Naive thymus-derived CD4-positive, alpha-beta T cell (primary cell): ENCODE measurements around the gene ZNF14. TPM values are rescaled to one million over a fixed set of nuclear protein-coding genes. Genes with fewer than 3 reads are reported as not detected.
"Not testable (repeated sequence)": the region's sequence is repeated elsewhere in the genome, so short reads cannot be mapped to it uniquely, and the experiment has no call there.

Experiments used
- ATAC-seq: fragments of 150-1000 bp; cut with Tn5 transposase; 2 replicates; pipeline ENCODE4 v1.10.0; 2021; ENCODE audit warnings: mild to moderate bottlenecking, moderate library complexity
- CTCF ChIA-PET: fragments of 350-600 bp; sonication (Branson Sonifier 250); formaldehyde crosslinking; loops from one replicate; lab custom pipeline; 2021; ENCODE audit warnings: antibody characterized with exemption; lab: Charles Lee
- POLR2A ChIA-PET: fragments of 350-600 bp; sonication (Branson Sonifier 250); formaldehyde crosslinking; loops from one replicate; lab custom pipeline; 2021; ENCODE audit warnings: antibody characterized with exemption, inconsistent platforms; lab: Charles Lee
- DNase-seq, 9 donors: peaks; one replicate each; pipeline versions ENCODE4 v3.0.0 to v3.0.0-alpha.2; 2020 to 2022; ENCODE audit warnings: mixed read lengths in 1 of 9
- H3K27ac ChIP-seq: one replicate; pipeline ENCODE4 v1.7.0; 2013; ENCODE audit warnings: mild to moderate bottlenecking, low read depth, low read length, moderate library complexity
- H3K27me3 ChIP-seq, 2 donors: one replicate each; pipeline ENCODE4 v1.7.0; 2013; ENCODE audit warnings: low read length in 2 of 2, mild to moderate bottlenecking in 2 of 2, moderate library complexity in 2 of 2; ENCODE audit not compliant: control insufficient read depth in 2 of 2, insufficient read depth in 2 of 2
- H3K36me3 ChIP-seq, 3 experiments: 1 replicate in 2 of 3; 2 replicates in 1 of 3; pipeline ENCODE4 v1.7.0; 2013; ENCODE audit warnings: low read length in 3 of 3, mild to moderate bottlenecking in 3 of 3, moderate library complexity in 1 of 3; ENCODE audit not compliant: insufficient read depth in 3 of 3, control insufficient read depth in 2 of 3
- H3K4me1 ChIP-seq, 2 donors: one replicate each; pipeline ENCODE4 v1.7.0; 2013; ENCODE audit warnings: low read length in 2 of 2, mild to moderate bottlenecking in 2 of 2, moderate library complexity in 1 of 2; ENCODE audit not compliant: control insufficient read depth in 2 of 2, insufficient read depth in 2 of 2
- H3K4me3 ChIP-seq: 2 replicates; pipeline ENCODE4 v1.7.0; 2013; ENCODE audit warnings: mild to moderate bottlenecking, low read length
- H3K9me3 ChIP-seq, 3 experiments: 1 replicate in 2 of 3; 2 replicates in 1 of 3; pipeline ENCODE4 v1.7.0; 2013; ENCODE audit warnings: low read length in 3 of 3; ENCODE audit not compliant: control insufficient read depth in 2 of 3
- H3K27ac Mint-ChIP-seq, 9 donors: one replicate each; pipeline ENCODE4 v1.8.0; 2020 to 2022; ENCODE audit warnings: mixed read lengths in 9 of 9, mild to moderate bottlenecking in 8 of 9, moderate library complexity in 5 of 9, inconsistent platforms in 2 of 9
- H3K27me3 Mint-ChIP-seq, 5 donors: one replicate each; pipeline ENCODE4 v1.8.0; 2021 to 2022; ENCODE audit warnings: mixed read lengths in 5 of 5, mild to moderate bottlenecking in 1 of 5
- H3K36me3 Mint-ChIP-seq, 5 donors: one replicate each; pipeline ENCODE4 v1.8.0; 2020 to 2022; ENCODE audit warnings: mixed read lengths in 5 of 5, mild to moderate bottlenecking in 3 of 5, inconsistent platforms in 1 of 5
- H3K4me1 Mint-ChIP-seq, 7 donors: one replicate each; pipeline ENCODE4 v1.8.0; 2020 to 2022; ENCODE audit warnings: mixed read lengths in 7 of 7, mild to moderate bottlenecking in 3 of 7, inconsistent platforms in 1 of 7
- H3K4me3 Mint-ChIP-seq, 10 donors: one replicate each; pipeline ENCODE4 v1.8.0; 2020 to 2022; ENCODE audit warnings: mild to moderate bottlenecking in 10 of 10, mixed read lengths in 10 of 10, moderate library complexity in 6 of 10, inconsistent platforms in 2 of 10
- H3K9me3 Mint-ChIP-seq, 11 donors: one replicate each; pipeline ENCODE4 v1.8.0; 2020 to 2022; ENCODE audit warnings: mixed read lengths in 11 of 11, mild to moderate bottlenecking in 4 of 11, inconsistent platforms in 1 of 11, moderate library complexity in 1 of 11
- intact Hi-C, 2 donors: fragments of 100-400 bp; cut with micrococcal nuclease; formaldehyde crosslinking; loops; one replicate each; pipeline ENCODE4 v1.15.1; 2023
- polyA plus RNA-seq, 2 donors: library from polyadenylated mRNA; unstranded; fragments of 300-500 nt; fragmentation: Illumina TruSeq; gene quantifications; one replicate each; pipeline ENCODE4 v1.2.3, GENCODE V29; 2021
- total RNA-seq, 6 experiments: library from RNA in 5 of 6; stranded (reverse) in 5 of 6; gene quantifications; 1 replicate in 5 of 6; 2 replicates in 1 of 6; pipeline ENCODE4 v1.2.3 and lab custom pipeline; 2021 to 2026

Gene ZNF14
- total RNA-seq (10 to 100 TPM in 4 of 5 experiments, 1 to 10 TPM in 1; 7.0 to 35.0 (median 30.3) TPM), polyA plus RNA-seq (10 to 100 TPM; 15.6 to 17.6 TPM), total RNA-seq (lab: John Stamatoyannopoulos, UW) (62.5 reads per million, percentile 76 among the genes with 10 or more reads in this experiment)

GRCh38 chr19:19732579-19733501 lies at the start of gene ZNF14:
ZNF14 (minus strand) TSS chr19:19733112; CDS start chr19:19732958, 154 bp downstream.
- Histone ChIP-seq H3K27me3 (no peaks in the 10 kb centered on the region), H3K36me3 (peaks cover 0 to 44% (median 6%) of the 10 kb centered on the region in 3 experiments), H3K4me3 (peak within 1 kb of the TSS; percentile 78), H3K27ac (peak within 1 kb of the TSS; percentile 87), H3K9me3 (peaks cover 0 to 27% (median 0%) of the 10 kb centered on the region in 3 experiments), H3K4me1 (peaks cover 3 to 7% of the 10 kb centered on the region in 2 donors)
- Mint-ChIP-seq H3K9me3 (peaks cover 0 to 51% (median 27%) of the 10 kb centered on the region in 11 donors), H3K4me1 (peaks cover 16 to 39% (median 21%) of the 10 kb centered on the region in 7 donors), H3K36me3 (peaks cover 13 to 47% (median 42%) of the 10 kb centered on the region in 5 donors), H3K27me3 (no peaks in the 10 kb centered on the region), H3K27ac (peak within 1 kb of the TSS; percentile 93 to 98 (median 95)), H3K4me3 (peak within 1 kb of the TSS; percentile 93 to 100 (median 98))
- intact Hi-C loops, result loop anchor here (1.0 to 10.0 kb wide), 11 partner anchors 14 to 1192 kb away; partner anchors contain the start of genes ZNF101 (in 2 of the 2), ZNF506 (in 2 of the 2), ATP13A1 (in 1 of the 2) and NDUFA13 (in 1 of the 2)
- POLR2A ChIA-PET, result interaction anchor here (0.6 to 6.1 kb wide), 28 partner anchors 10 to 224 kb away, joined by 3 to 119 read pairs (median 4); partner anchors contain the start of genes ATP13A1, ZNF101, ZNF253 and ZNF506
- DNase-seq (peak; percentile 69 to 91 (median 89)), ATAC-seq (peak; percentile 100)
- CTCF ChIA-PET, result interaction anchor here (0.5 to 2.4 kb wide), 4 partner anchors 43 to 89 kb away, joined by 3 to 9 read pairs (median 6); partner anchors contain the start of genes ZNF101 and ZNF506

- intact Hi-C loops, ATAC-seq, H3K9me3 ChIP-seq, H3K27me3 ChIP-seq, DNase-seq, H3K27me3 Mint-ChIP-seq, H3K4me3 ChIP-seq, H3K4me3 Mint-ChIP-seq, H3K27ac ChIP-seq: not testable (repeated sequence)
- peak overlapping the region in 2 of 9 donors; percentile 8 to 36 for H3K27ac Mint-ChIP-seq
- peaks cover 24 to 69% (median 62%) of the 10 kb centered on the region in 7 donors for H3K4me1 Mint-ChIP-seq
- peaks cover 11% of the 10 kb centered on the region in 2 donors for H3K4me1 ChIP-seq
- H3K36me3 ChIP-seq, result peaks cover 0 to 15% (median 0%) of the 10 kb centered on the region in 3 experiments
- CTCF ChIA-PET, result interaction anchor here (0.7 to 1.2 kb wide), 3 partner anchors 8 to 635 kb away, joined by 3 to 4 read pairs (median 3); no protein-coding TSS in a partner anchor
- peaks cover 18 to 86% (median 70%) of the 10 kb centered on the region in 5 donors for H3K36me3 Mint-ChIP-seq
- POLR2A ChIA-PET, result interaction anchor here (0.5 to 1.4 kb wide), 3 partner anchors 39 to 83 kb away, joined by 3 to 4 read pairs (median 3); partner anchors contain the start of genes ZNF253 and ZNF506
- H3K9me3 Mint-ChIP-seq, result peaks cover 0 to 57% (median 13%) of the 10 kb centered on the region in 11 donors
Measured at GRCh38 chr19:19781791-19782190, 48.9 kb upstream of the ZNF14 start.

- peaks cover 7 to 58% (median 42%) of the 10 kb centered on the region in 5 donors for H3K36me3 Mint-ChIP-seq
Measured at GRCh38 chr19:19778666-19779065, 45.8 kb upstream of the ZNF14 start.

GRCh38 chr19:19777692-19778091 lies 44.8 kb upstream of the ZNF14 start:
- ChIA-PET POLR2A (interaction anchor here (0.7 to 3.7 kb wide), 6 partner anchors 44 to 137 kb away, joined by 3 to 46 read pairs (median 4); partner anchors contain the start of genes ZNF101 and ZNF506), CTCF (no interaction called here)
- intact Hi-C loops, result loop anchor here in 1 of 2 donors (2.0 to 10.0 kb wide), 7 partner anchors 179 to 1243 kb away; partner anchors contain the start of genes BORCS8, RFXANK, TMEM161A and ZNF430
- Mint-ChIP-seq H3K4me3 (peak overlapping the region; percentile 91 to 100 (median 98)), H3K36me3 (peaks cover 7 to 55% (median 37%) of the 10 kb centered on the region in 5 donors), H3K9me3 (peaks cover 0 to 33% (median 4%) of the 10 kb centered on the region in 11 donors), H3K4me1 (peaks cover 25 to 74% (median 65%) of the 10 kb centered on the region in 7 donors), H3K27ac (peak overlapping the region in 7 of 9 donors; percentile 90 to 99 (median 98)), H3K27me3 (no peaks in the 10 kb centered on the region)
- Histone ChIP-seq H3K36me3 (peaks cover 0 to 3% (median 0%) of the 10 kb centered on the region in 3 experiments), H3K27ac (peak overlapping the region; percentile 84), H3K9me3 (no peaks in the 10 kb centered on the region), H3K27me3 (no peaks in the 10 kb centered on the region), H3K4me3 (peak overlapping the region; percentile 91), H3K4me1 (peaks cover 11 to 20% of the 10 kb centered on the region in 2 donors)
- no peak for ATAC-seq
- no peak for DNase-seq

More at GRCh38 chr19:19778666-19779065, 45.8 kb upstream of the ZNF14 start:
- H3K27me3 ChIP-seq, result no peaks in the 10 kb centered on the region
- ATAC-seq (no peak), DNase-seq (no peak)
- no peak overlapping the region for H3K4me3 ChIP-seq
- Mint-ChIP-seq H3K9me3 (peaks cover 0 to 35% (median 6%) of the 10 kb centered on the region in 11 donors), H3K4me1 (peaks cover 26 to 77% (median 69%) of the 10 kb centered on the region in 7 donors), H3K4me3 (peak overlapping the region; percentile 91 to 100 (median 98)), H3K27me3 (no peaks in the 10 kb centered on the region), H3K27ac (peak overlapping the region in 4 of 9 donors; percentile 90 to 98 (median 96))
- intact Hi-C loops, result loop anchor here in 1 of 2 donors (5.0 to 10.0 kb wide), 4 partner anchors 276 to 641 kb away; partner anchors contain the start of genes BORCS8, RFXANK, TMEM161A and ZNF90
- H3K4me1 ChIP-seq, result peaks cover 11 to 20% of the 10 kb centered on the region in 2 donors
- peaks cover 0 to 3% (median 0%) of the 10 kb centered on the region in 3 experiments for H3K36me3 ChIP-seq
- H3K9me3 ChIP-seq, result no peaks in the 10 kb centered on the region
- ChIA-PET POLR2A (interaction anchor here (0.6 to 1.0 kb wide), 4 partner anchors 43 to 1784 kb away, joined by 3 to 4 read pairs (median 3); partner anchors contain the start of gene ZNF506), CTCF (interaction anchor here (0.6 kb wide), 2 partner anchors 12 to 33 kb away, joined by 3 read pairs; no protein-coding TSS in a partner anchor)
- no peak overlapping the region for H3K27ac ChIP-seq

- Mint-ChIP-seq H3K4me3 (peak overlapping the region; percentile 91 to 100 (median 98)), H3K9me3 (peaks cover 0 to 28% (median 4%) of the 10 kb centered on the region in 11 donors), H3K27ac (peak overlapping the region; percentile 88 to 99 (median 97)), H3K27me3 (no peaks in the 10 kb centered on the region), H3K4me1 (peaks cover 25 to 66% (median 54%) of the 10 kb centered on the region in 7 donors), H3K36me3 (peaks cover 7 to 46% (median 29%) of the 10 kb centered on the region in 5 donors)
- DNase-seq, result peak; percentile 79 to 95 (median 91)
- H3K27me3 ChIP-seq, result no peaks in the 10 kb centered on the region
- no peaks in the 10 kb centered on the region for H3K36me3 ChIP-seq
- H3K9me3 ChIP-seq, result no peaks in the 10 kb centered on the region
- intact Hi-C loops, result loop anchor here (1.0 to 10.0 kb wide), 21 partner anchors 41 to 1244 kb away; partner anchors contain the start of genes ATP13A1 (in 2 of the 2), ZNF101 (in 2 of the 2), ZNF14 (in 2 of the 2) and ZNF430 (in 2 of the 2)
- ATAC-seq, result peak; percentile 100
- peak overlapping the region; percentile 84 for H3K27ac ChIP-seq
- CTCF ChIA-PET, result interaction anchor here (0.6 to 2.2 kb wide), 2 partner anchors 44 to 1579 kb away, joined by 4 to 9 read pairs; partner anchors contain the start of gene ZNF14
- H3K4me3 ChIP-seq, result peak overlapping the region; percentile 91
- H3K4me1 ChIP-seq, result peaks cover 11 to 20% of the 10 kb centered on the region in 2 donors
- POLR2A ChIA-PET, result interaction anchor here (0.6 to 3.7 kb wide), 35 partner anchors 10 to 1793 kb away, joined by 3 to 48 read pairs (median 4); partner anchors contain the start of genes GMIP, LPAR2, ZNF101 and ZNF14
Measured at GRCh38 chr19:19776206-19777008, 43.5 kb upstream of the ZNF14 start.
